MM.1S (cell line): ENCODE results near the gene TNFRSF4.

ENCODE experiments used
- DNase-seq: peaks from one replicate; pipeline ENCODE4 v3.0.0-alpha.2; 2015
- H2AFZ ChIP-seq: fragments of 300-600 bp; sonication (generic); 2 replicates; pipeline ENCODE4 v1.6.0; 2016; ENCODE audit warnings: antibody characterized with exemption, low read length
- H3F3A ChIP-seq: fragments of 300-600 bp; sonication (generic); 2 replicates; pipeline ENCODE4 v1.6.1; 2016; ENCODE audit warnings: mild to moderate bottlenecking, antibody characterized with exemption, low read length, moderate library complexity, mixed read lengths; ENCODE audit not compliant: insufficient read depth
- H3K27ac ChIP-seq: fragments of 300-600 bp; sonication (generic); 2 replicates; pipeline ENCODE4 v1.5.1; 2016; ENCODE audit warnings: mild to moderate bottlenecking, low read length
- H3K27me3 ChIP-seq: fragments of 300-600 bp; sonication (generic); replicated peaks from 2 replicates; pipeline ENCODE4 v1.6.0; 2016; ENCODE audit warnings: low read length; ENCODE audit not compliant: insufficient read depth
- H3K36me3 ChIP-seq: fragments of 300-600 bp; sonication (generic); replicated peaks from 2 replicates; pipeline ENCODE4 v1.6.1; 2016; ENCODE audit warnings: mild to moderate bottlenecking, low read length, mixed read lengths; ENCODE audit not compliant: insufficient read depth
- H3K4me1 ChIP-seq: fragments of 300-600 bp; sonication (generic); 2 replicates; pipeline ENCODE4 v1.6.1; 2016; ENCODE audit warnings: low read length, mixed read lengths
- H3K4me2 ChIP-seq: fragments of 300-600 bp; sonication (generic); 2 replicates; pipeline ENCODE4 v1.6.0; 2016; ENCODE audit warnings: low read depth, low read length
- H3K4me3 ChIP-seq: fragments of 300-600 bp; sonication (generic); 2 replicates; pipeline ENCODE4 v1.5.1; 2016; ENCODE audit warnings: low read length, mixed read lengths
- H3K79me2 ChIP-seq: fragments of 300-600 bp; sonication (generic); 2 replicates; pipeline ENCODE4 v1.6.1; 2016; ENCODE audit warnings: mixed run types, low read length, mixed read lengths
- H3K9ac ChIP-seq: fragments of 300-600 bp; sonication (generic); 2 replicates; pipeline ENCODE4 v1.6.1; 2016; ENCODE audit warnings: low read length, mixed read lengths
- H3K9me2 ChIP-seq: fragments of 300-600 bp; sonication (generic); replicated peaks from 2 replicates; pipeline ENCODE4 v1.6.1; 2016; ENCODE audit warnings: mild to moderate bottlenecking, low read length, mixed read lengths; ENCODE audit not compliant: insufficient read depth
- H3K9me3 ChIP-seq: fragments of 300-600 bp; sonication (generic); replicated peaks from 2 replicates; pipeline ENCODE4 v1.6.1; 2016; ENCODE audit warnings: mild to moderate bottlenecking, low read length, mixed read lengths; ENCODE audit not compliant: insufficient read depth
- H4K20me1 ChIP-seq: fragments of 300-600 bp; sonication (generic); 2 replicates; pipeline ENCODE4 v1.6.1; 2016; ENCODE audit warnings: mild to moderate bottlenecking, low read length, moderate library complexity, mixed read lengths; ENCODE audit not compliant: insufficient read depth
- CTCF ChIP-seq: fragments of 300-600 bp; sonication (generic); IDR thresholded peaks from 2 replicates; pipeline ENCODE4 v1.5.1; 2016; ENCODE audit warnings: antibody characterized with exemption, low read length, mixed read lengths
- EZH2 ChIP-seq: fragments of 300-600 bp; sonication (generic); optimal IDR thresholded peaks from 2 replicates; pipeline ENCODE3; 2017; ENCODE audit warnings: low read depth, mild to moderate bottlenecking, antibody characterized with exemption, low read length, mixed read lengths
- EZH2phosphoT487 ChIP-seq: fragments of 300-600 bp; sonication (generic); IDR thresholded peaks from 2 replicates; pipeline ENCODE4 v1.6.1; 2018; ENCODE audit warnings: antibody characterized with exemption, low read length

TNFRSF4 gene

GRCh38 chr1:1213345-1214265 lies at the start of gene TNFRSF4:
TSS of gene TNFRSF4 (minus strand) at chr1:1214153. CDS start at chr1:1214127, 26 bp downstream.
- Histone ChIP-seq H3K9me3 (no peaks in the 10 kb centered on the region), H3K4me3 (no peak within 1 kb of the TSS), H3K9ac (no peak within 1 kb of the TSS), H3K36me3 (no peaks in the 10 kb centered on the region), H4K20me1 (no peaks in the 10 kb centered on the region), H3K4me2 (no peak within 1 kb of the TSS), H3K9me2 (no peaks in the 10 kb centered on the region), H3K27ac (no peak within 1 kb of the TSS), H3K79me2 (no peaks in the 10 kb centered on the region), H3K4me1 (no peaks in the 10 kb centered on the region), H3F3A (0 out of 2 replicates have a peak, but pooled peaks cover 2% of the 10 kb centered on the region), H3K27me3 (peaks cover 38% of the 10 kb centered on the region), H2AFZ (no peak within 1 kb of the TSS)
- TF ChIP-seq EZH2 (no peak), EZH2phosphoT487 (no peak), CTCF (no peak)
- DNase-seq = no peak

GRCh38 chr1:1262758-1263157 lies 48.8 kb upstream of the TNFRSF4 start:
- DNase-seq = no peak
- H3K79me2 ChIP-seq = peaks cover 30% of the 10 kb centered on the region
- no peak overlapping the region for H3K4me3 ChIP-seq
- no peaks in the 10 kb centered on the region; the same call in 1 of the 2 replicates for H4K20me1 ChIP-seq
- no peaks in the 10 kb centered on the region for H3K4me1 ChIP-seq
- peaks cover 10% of the 10 kb centered on the region; the same call in 1 of the 2 replicates for H3K36me3 ChIP-seq
- no peak overlapping the region for H3K9ac ChIP-seq
- no peaks in the 10 kb centered on the region for H3F3A ChIP-seq
- H2AFZ ChIP-seq = no peak overlapping the region
- H3K9me3 ChIP-seq = no peaks in the 10 kb centered on the region
- no peaks in the 10 kb centered on the region for H3K27me3 ChIP-seq
- TF ChIP-seq EZH2phosphoT487 = no peak
- TF ChIP-seq CTCF = no peak
- no peak for TF ChIP-seq EZH2
- H3K9me2 ChIP-seq = no peaks in the 10 kb centered on the region
- H3K4me2 ChIP-seq = no peak overlapping the region
- no peak overlapping the region for H3K27ac ChIP-seq

DNA sequence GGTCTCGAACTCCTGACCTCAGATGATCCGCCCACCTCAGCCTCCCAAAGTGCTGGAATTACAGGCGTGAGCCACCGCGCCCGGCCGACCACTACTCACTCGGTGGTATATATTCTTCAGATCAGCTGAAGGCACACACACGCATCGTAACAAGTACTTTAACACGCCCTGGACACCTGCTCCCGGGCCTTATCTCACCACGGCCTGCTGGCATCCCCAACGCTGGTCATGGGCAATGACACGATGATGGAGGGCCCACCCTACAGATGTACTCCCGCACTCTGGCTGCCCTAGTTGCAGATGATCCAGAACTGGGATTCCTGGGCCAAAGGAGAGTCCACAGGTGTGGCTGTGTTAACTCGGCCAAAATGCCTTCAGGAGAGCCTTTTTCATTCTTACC lies 48.1 kb upstream of the TNFRSF4 start:
- no peaks in the 10 kb centered on the region for H3K4me1 ChIP-seq
- H3K9ac ChIP-seq = no peak overlapping the region
- peaks cover 23% of the 10 kb centered on the region for H3K79me2 ChIP-seq
- H4K20me1 ChIP-seq = no peaks in the 10 kb centered on the region
- no peaks in the 10 kb centered on the region for H3K9me3 ChIP-seq
- no peak overlapping the region for H3K4me3 ChIP-seq
- no peak overlapping the region for H3K27ac ChIP-seq
- no peaks in the 10 kb centered on the region for H3F3A ChIP-seq
- H2AFZ ChIP-seq = no peak overlapping the region
- H3K9me2 ChIP-seq = no peaks in the 10 kb centered on the region
- TF ChIP-seq EZH2phosphoT487 (no peak), CTCF (no peak), EZH2 (no peak)
- no peak for DNase-seq
- no peaks in the 10 kb centered on the region for H3K27me3 ChIP-seq
- peaks cover 10% of the 10 kb centered on the region; the same call in 1 of the 2 replicates for H3K36me3 ChIP-seq
- no peak overlapping the region for H3K4me2 ChIP-seq
